ENCODE results near the gene CIB2. TPM values are rescaled to one million over a fixed set of nuclear protein-coding genes. Genes with fewer than 3 reads are reported as not detected.

CIB2 gene
- total RNA-seq, 1 experiment from 2014 or later, result 5.8 TPM

GRCh38 chr15:78120523-78120922 is 10.7 kb downstream of the CIB2 start:
- ChIA-PET POLR2A (ENCODE audit: unreplicated experiment) (no interaction called here), CTCF (interaction anchor here (0.6 kb wide), 1 partner anchor 10 kb away, joined by 4 read pairs; no protein-coding TSS in a partner anchor)
- no peak overlapping the region for H3K4me3 ChIP-seq
- H3K36me3 ChIP-seq (ENCODE audit: low read depth), result no peaks in the 10 kb centered on the region
- no peak overlapping the region for H2AFZ ChIP-seq
- no peak overlapping the region for H3K4me2 ChIP-seq
- no peaks in the 10 kb centered on the region for H4K20me1 ChIP-seq (ENCODE audit: insufficient read depth)
- intact Hi-C loops (cut with micrococcal nuclease; ENCODE audit: unreplicated experiment), result no loop called here
- no TSS peak for BruUV-seq (replicated peaks)
- H3K27me3 ChIP-seq (ENCODE audit: insufficient read depth, low read depth), result no peaks in the 10 kb centered on the region
- TF ChIP-seq EZH2 (IDR thresholded peaks at IDR 0.05; ENCODE audit: low read depth), result no peak
- TF ChIP-seq CTCF (conservative IDR thresholded peaks at IDR 0.05), result no peak
- no peak for DNase-seq
- H3K79me2 ChIP-seq (ENCODE audit: low read depth), result no peaks in the 10 kb centered on the region
- H3K4me1 ChIP-seq (replicated peaks; ENCODE audit: insufficient read depth), result no peaks in the 10 kb centered on the region
- no peaks in the 10 kb centered on the region for H3K9me3 ChIP-seq (ENCODE audit: insufficient read depth, low read depth)
- no peak overlapping the region for H3K27ac ChIP-seq
- H3K9me2 ChIP-seq (ENCODE audit: insufficient read depth), result no peaks in the 10 kb centered on the region
- peaks cover 3% of the 10 kb centered on the region for H3F3A ChIP-seq (ENCODE audit: insufficient read depth, low read depth)

- H3F3A ChIP-seq (ENCODE audit: insufficient read depth, low read depth), result peaks cover 3% of the 10 kb centered on the region
- DNase-seq, result no peak
- TF ChIP-seq EZH2 (IDR thresholded peaks at IDR 0.05; ENCODE audit: low read depth) (no peak), CTCF (conservative IDR thresholded peaks at IDR 0.05) (no peak)
- intact Hi-C loops (cut with micrococcal nuclease; ENCODE audit: unreplicated experiment), result loop anchor here (5.0 kb wide), 3 partner anchors 65 to 310 kb away; no protein-coding TSS in a partner anchor
- H3K4me1 ChIP-seq (replicated peaks; ENCODE audit: insufficient read depth), result no peaks in the 10 kb centered on the region
- POLR2A ChIA-PET (ENCODE audit: unreplicated experiment), result no interaction called here
- H3K4me2 ChIP-seq, result no peak overlapping the region
- no peaks in the 10 kb centered on the region for H3K9me2 ChIP-seq (ENCODE audit: insufficient read depth)
- H3K79me2 ChIP-seq (ENCODE audit: low read depth), result no peaks in the 10 kb centered on the region
- H3K27me3 ChIP-seq (ENCODE audit: insufficient read depth, low read depth), result no peaks in the 10 kb centered on the region
- no peaks in the 10 kb centered on the region for H3K36me3 ChIP-seq (ENCODE audit: low read depth)
- no peak overlapping the region for H2AFZ ChIP-seq
- CTCF ChIA-PET, result interaction anchor here (0.6 to 1.8 kb wide), 2 partner anchors 128 to 310 kb away, joined by 3 to 5 read pairs; no protein-coding TSS in a partner anchor
- no peak overlapping the region for H3K27ac ChIP-seq
- H3K9me3 ChIP-seq (ENCODE audit: insufficient read depth, low read depth), result no peaks in the 10 kb centered on the region
- H3K4me3 ChIP-seq, result no peak overlapping the region
- no peaks in the 10 kb centered on the region for H4K20me1 ChIP-seq (ENCODE audit: insufficient read depth)
- BruUV-seq (replicated peaks), result no TSS peak
Measured at GRCh38 chr15:78112551-78112950, 18.7 kb downstream of the CIB2 start.

- POLR2A ChIA-PET (ENCODE audit: unreplicated experiment), result no interaction called here
- no TSS peak for BruUV-seq (replicated peaks)
Measured at GRCh38 chr15:78111788-78112187, 19.5 kb downstream of the CIB2 start.

More at GRCh38 chr15:78111788-78112187, 19.5 kb downstream of the CIB2 start:
- CTCF ChIA-PET, result interaction anchor here (1.8 kb wide), 1 partner anchor 128 kb away, joined by 5 read pairs; no protein-coding TSS in a partner anchor
- no peaks in the 10 kb centered on the region for H3K79me2 ChIP-seq (ENCODE audit: low read depth)
- H4K20me1 ChIP-seq (ENCODE audit: insufficient read depth), result no peaks in the 10 kb centered on the region
- H3K36me3 ChIP-seq (ENCODE audit: low read depth), result no peaks in the 10 kb centered on the region
- no peak overlapping the region for H2AFZ ChIP-seq
- no peaks in the 10 kb centered on the region; the same call in 1 of the 2 replicates for H3F3A ChIP-seq (ENCODE audit: insufficient read depth, low read depth)
- H3K4me2 ChIP-seq, result no peak overlapping the region
- intact Hi-C loops (cut with micrococcal nuclease; ENCODE audit: unreplicated experiment), result loop anchor here (5.0 kb wide), 3 partner anchors 66 to 311 kb away; no protein-coding TSS in a partner anchor
- no peak overlapping the region for H3K27ac ChIP-seq
- no peaks in the 10 kb centered on the region for H3K9me2 ChIP-seq (ENCODE audit: insufficient read depth)
- no peaks in the 10 kb centered on the region for H3K9me3 ChIP-seq (ENCODE audit: insufficient read depth, low read depth)
- no peaks in the 10 kb centered on the region for H3K4me1 ChIP-seq (replicated peaks; ENCODE audit: insufficient read depth)
- H3K4me3 ChIP-seq, result no peak overlapping the region
- no peaks in the 10 kb centered on the region for H3K27me3 ChIP-seq (ENCODE audit: insufficient read depth, low read depth)
- no peak for TF ChIP-seq CTCF (conservative IDR thresholded peaks at IDR 0.05)
- TF ChIP-seq EZH2 (IDR thresholded peaks at IDR 0.05; ENCODE audit: low read depth), result no peak
- no peak for DNase-seq

Measured in PC-9 (cell line).